Progenitor cell of endocrine pancreas (in vitro differentiated cells): ENCODE results near the gene PREP. TPM values are rescaled to one million over a fixed set of nuclear protein-coding genes. Genes with fewer than 3 reads are reported as not detected.
A peak's percentile ranks its signal among the peaks of the same experiment; 100 is the strongest.

Source experiments
- DNase-seq: peaks from one replicate; pipeline ENCODE4 v3.0.0; 2021; ENCODE audit warnings: low spot score; ENCODE audit not compliant: unreplicated experiment
- H3K27ac Mint-ChIP-seq: 2 replicates; pipeline ENCODE4 v1.8.0; 2021; ENCODE audit warnings: mild to moderate bottlenecking, moderate library complexity, mixed read lengths
- H3K27me3 Mint-ChIP-seq: 2 replicates; pipeline ENCODE4 v1.8.0; 2021; ENCODE audit warnings: mixed read lengths
- H3K36me3 Mint-ChIP-seq: 2 replicates; pipeline ENCODE4 v1.8.0; 2022; ENCODE audit warnings: mixed read lengths; ENCODE audit not compliant: insufficient read depth
- H3K4me1 Mint-ChIP-seq: 2 replicates; pipeline ENCODE4 v1.8.0; 2021; ENCODE audit warnings: low read depth, mixed read lengths
- H3K4me3 Mint-ChIP-seq: 2 replicates; pipeline ENCODE4 v1.8.0; 2021; ENCODE audit warnings: low read depth, mild to moderate bottlenecking, moderate library complexity, mixed read lengths
- H3K9me3 Mint-ChIP-seq: 2 replicates; pipeline ENCODE4 v1.8.0; 2021; ENCODE audit warnings: low read depth, mixed read lengths
- CTCF ChIP-seq: fragments of 200-600 bp; sonication (generic); IDR thresholded peaks from one replicate; pipeline ENCODE4 v1.5.0; 2021; ENCODE audit warnings: antibody characterized with exemption, mild to moderate bottlenecking; ENCODE audit not compliant: unreplicated experiment
- long read RNA-seq: library from polyadenylated mRNA; unstranded; transcript quantifications from one replicate; pipeline ENCODE4 v2.0.0, GENCODE V29; 2020
- total RNA-seq: library from RNA; stranded (reverse); gene quantifications from 2 replicates; pipeline ENCODE4 v1.2.1, GENCODE V29; 2021

Gene PREP
- total RNA-seq: 42.8 and 43.3 TPM in 2 replicates
- long read RNA-seq, transcript PREP-201 (15 exons, 2,905 nt): major isoform, 18 of 33 reads
- long read RNA-seq, partial matches to known transcripts: 8 of 33 reads
- long read RNA-seq, other reads (novel, unspliced or antisense): 7 of 33 reads

GRCh38 chr6:105402939-105403935, at the start of gene PREP:
PREP (minus strand) TSS chr6:105403082; CDS start chr6:105402891, 191 bp downstream.
- H3K27ac Mint-ChIP-seq: peak within 1 kb of the TSS; percentile 95
- TF ChIP-seq CTCF: peak; percentile 87
- H3K4me1 Mint-ChIP-seq: peaks cover 17% of the 10 kb centered on the region
- H3K36me3 Mint-ChIP-seq: no peaks in the 10 kb centered on the region
- H3K4me3 Mint-ChIP-seq: peak within 1 kb of the TSS; percentile 92
- no peaks in the 10 kb centered on the region for H3K9me3 Mint-ChIP-seq
- peak; percentile 72 for DNase-seq
- H3K27me3 Mint-ChIP-seq: peaks cover 4% of the 10 kb centered on the region

GRCh38 chr6:105452376-105452775, 49.5 kb upstream of the PREP start:
- Mint-ChIP-seq H3K4me1 (no peaks in the 10 kb centered on the region), H3K27me3 (peaks cover 3% of the 10 kb centered on the region), H3K4me3 (no peak overlapping the region), H3K27ac (no peak overlapping the region), H3K9me3 (peaks cover 3% of the 10 kb centered on the region), H3K36me3 (no peaks in the 10 kb centered on the region)
- DNase-seq: no peak
- TF ChIP-seq CTCF: no peak

GRCh38 chr6:105449756-105450390, 47.0 kb upstream of the PREP start:
- H3K9me3 Mint-ChIP-seq: peaks cover 2% of the 10 kb centered on the region
- no peak for TF ChIP-seq CTCF
- H3K27me3 Mint-ChIP-seq: peaks cover 3% of the 10 kb centered on the region
- no peak for DNase-seq
- no peaks in the 10 kb centered on the region for H3K36me3 Mint-ChIP-seq
- no peak overlapping the region for H3K27ac Mint-ChIP-seq
- H3K4me1 Mint-ChIP-seq: no peaks in the 10 kb centered on the region
- no peak overlapping the region for H3K4me3 Mint-ChIP-seq

DNA sequence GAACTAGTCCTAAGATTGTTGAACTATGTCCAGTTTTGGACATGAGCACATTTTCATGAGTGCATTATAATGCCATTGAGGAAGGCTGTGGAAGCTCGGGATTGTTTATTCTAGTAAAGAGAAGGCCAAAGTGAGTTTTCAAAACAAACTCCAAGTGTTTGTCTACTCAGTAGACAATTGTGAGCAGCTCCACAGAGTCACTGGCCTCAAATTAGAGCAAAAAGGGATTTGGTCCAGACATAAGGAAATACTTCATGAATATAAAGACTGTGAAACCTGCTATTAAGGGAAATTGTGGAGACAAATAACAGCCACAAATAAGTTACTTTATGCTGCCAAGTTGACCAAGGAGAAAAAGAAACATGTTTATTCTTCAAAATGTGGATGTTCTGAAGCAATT, 42.6 kb upstream of the PREP start:
- Mint-ChIP-seq H3K27me3 (no peaks in the 10 kb centered on the region), H3K4me1 (no peaks in the 10 kb centered on the region), H3K4me3 (no peak overlapping the region), H3K36me3 (no peaks in the 10 kb centered on the region), H3K27ac (no peak overlapping the region), H3K9me3 (peaks cover 7% of the 10 kb centered on the region)
- no peak for DNase-seq
- no peak for TF ChIP-seq CTCF

GRCh38 chr6:105443941-105444340, 41.1 kb upstream of the PREP start:
- TF ChIP-seq CTCF: no peak
- Mint-ChIP-seq H3K9me3 (peaks cover 7% of the 10 kb centered on the region), H3K4me3 (no peak overlapping the region), H3K27me3 (no peaks in the 10 kb centered on the region), H3K36me3 (no peaks in the 10 kb centered on the region), H3K27ac (no peak overlapping the region), H3K4me1 (peaks cover 5% of the 10 kb centered on the region)
- no peak for DNase-seq
